Nephron (organoid): Measurements from ENCODE around the gene FUS.

Source experiments
- H3K27ac Mint-ChIP-seq, 3 experiments: 2 replicates each; pipeline ENCODE4 v1.8.0; 2020; ENCODE audit warnings: mixed read lengths in 3 of 3, mild to moderate bottlenecking in 2 of 3, moderate library complexity in 1 of 3
- H3K27me3 Mint-ChIP-seq: 2 replicates; pipeline ENCODE4 v1.8.0; 2021; ENCODE audit warnings: low read depth, mild to moderate bottlenecking, moderate library complexity, mixed read lengths
- H3K36me3 Mint-ChIP-seq: 2 replicates; pipeline ENCODE4 v1.8.0; 2020; ENCODE audit warnings: low read depth, mixed read lengths
- H3K4me1 Mint-ChIP-seq: 2 replicates; pipeline ENCODE4 v1.8.0; 2020; ENCODE audit warnings: mixed read lengths
- H3K4me3 Mint-ChIP-seq, 3 experiments: 2 replicates each; pipeline ENCODE4 v1.8.0; 2020; ENCODE audit warnings: mild to moderate bottlenecking in 3 of 3, mixed read lengths in 3 of 3, moderate library complexity in 2 of 3
- H3K9me3 Mint-ChIP-seq: 2 replicates; pipeline ENCODE4 v1.8.0; 2020; ENCODE audit warnings: mixed read lengths
- CTCF ChIP-seq, 3 experiments: fragments of 200-600 bp; sonication (generic); IDR thresholded peaks; one replicate each; pipeline ENCODE4 v1.5.0; 2021; ENCODE audit warnings: antibody characterized with exemption in 3 of 3; ENCODE audit not compliant: unreplicated experiment in 3 of 3

Gene FUS

GRCh38 chr16:31221357-31222160 is 41.6 kb downstream of the FUS start:
- Mint-ChIP-seq H3K36me3 (no peaks in the 10 kb centered on the region), H3K27me3 (peaks cover 53% of the 10 kb centered on the region), H3K4me1 (no peaks in the 10 kb centered on the region), H3K27ac (no peak overlapping the region), H3K4me3 (no peak overlapping the region), H3K9me3 (no peaks in the 10 kb centered on the region)
- TF ChIP-seq CTCF (IDR thresholded peaks at IDR 0.05; ENCODE audit: unreplicated experiment in 3 of 3): no peak

DNA sequence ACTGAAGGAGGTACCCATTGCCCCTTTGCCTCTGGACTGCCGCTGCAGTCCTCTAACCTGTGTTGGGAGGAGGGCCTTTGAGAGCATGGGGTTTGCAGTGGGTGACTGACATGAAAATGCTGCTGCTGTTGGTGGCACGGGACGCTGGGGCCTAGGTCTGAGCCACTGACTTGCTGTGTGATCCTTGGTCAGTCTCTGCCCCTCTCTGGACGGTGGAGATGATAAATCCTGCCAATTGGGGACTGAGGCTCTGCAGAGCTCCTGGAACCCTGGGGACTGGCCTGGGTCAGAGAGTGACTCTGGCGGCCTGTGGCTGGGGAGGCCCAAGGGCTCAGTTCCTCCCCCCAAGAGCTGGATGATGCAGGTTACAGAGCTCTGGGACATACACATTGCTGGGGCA is 43.1 kb downstream of the FUS start:
- Mint-ChIP-seq H3K27ac (no peak overlapping the region), H3K9me3 (no peaks in the 10 kb centered on the region), H3K4me1 (no peaks in the 10 kb centered on the region), H3K4me3 (no peak overlapping the region), H3K36me3 (no peaks in the 10 kb centered on the region), H3K27me3 (peaks cover 38% of the 10 kb centered on the region)
- no peak for TF ChIP-seq CTCF (IDR thresholded peaks at IDR 0.05; ENCODE audit: unreplicated experiment in 3 of 3)

- peaks cover 25% of the 10 kb centered on the region for H3K27me3 Mint-ChIP-seq
- TF ChIP-seq CTCF (IDR thresholded peaks at IDR 0.05; ENCODE audit: unreplicated experiment in 3 of 3): no peak
- H3K4me1 Mint-ChIP-seq: peaks cover 7% of the 10 kb centered on the region
- no peak overlapping the region for H3K27ac Mint-ChIP-seq
- no peaks in the 10 kb centered on the region for H3K36me3 Mint-ChIP-seq
- H3K9me3 Mint-ChIP-seq: no peaks in the 10 kb centered on the region
- no peak overlapping the region for H3K4me3 Mint-ChIP-seq
Measured at GRCh38 chr16:31224092-31224955, 44.4 kb downstream of the FUS start.

DNA sequence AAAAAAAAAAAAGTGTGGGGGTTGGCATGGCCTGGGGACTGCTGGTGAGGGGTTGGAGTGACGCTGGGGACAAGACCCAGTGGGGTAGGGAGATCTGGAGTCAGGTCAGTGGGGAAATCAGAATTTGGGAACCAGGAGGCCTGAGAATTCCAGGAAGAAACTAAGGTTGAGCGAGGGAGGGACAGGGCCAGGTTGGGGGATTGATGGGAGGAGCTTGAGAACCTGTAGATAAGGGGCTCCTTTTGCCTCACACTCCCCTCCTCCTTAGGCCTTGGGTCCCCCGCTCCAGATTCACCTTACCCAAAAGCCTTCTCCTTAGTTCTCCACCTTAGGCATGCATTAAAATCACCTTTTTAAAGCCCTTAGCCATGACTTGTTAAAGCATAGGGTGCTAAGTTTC is 45.3 kb downstream of the FUS start:
- Mint-ChIP-seq H3K9me3 (peaks cover 4% of the 10 kb centered on the region), H3K36me3 (no peaks in the 10 kb centered on the region), H3K27ac (no peak overlapping the region), H3K27me3 (peaks cover 17% of the 10 kb centered on the region), H3K4me3 (no peak overlapping the region), H3K4me1 (peaks cover 9% of the 10 kb centered on the region)
- TF ChIP-seq CTCF (IDR thresholded peaks at IDR 0.05; ENCODE audit: unreplicated experiment in 3 of 3): no peak

DNA sequence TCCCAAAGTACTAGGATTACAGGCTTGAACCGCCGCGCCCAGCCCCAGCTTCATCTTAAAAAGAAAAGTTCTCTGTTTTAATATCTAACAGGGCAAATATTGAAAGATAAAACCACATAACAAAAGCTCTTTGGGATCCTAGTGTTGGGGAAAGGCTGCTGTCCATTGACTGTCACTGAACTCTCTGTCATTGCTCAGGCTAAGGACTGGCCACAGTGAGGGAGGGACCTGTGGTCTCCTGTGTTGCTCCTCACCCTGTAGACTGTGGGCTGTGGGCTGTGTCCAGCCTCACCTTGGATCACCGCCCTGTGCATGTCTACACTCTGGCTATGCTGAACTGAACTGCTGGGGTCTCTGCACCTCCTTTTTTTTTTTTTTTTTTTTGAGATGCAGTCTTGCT is 48.3 kb downstream of the FUS start:
- H3K4me1 Mint-ChIP-seq: peaks cover 9% of the 10 kb centered on the region
- TF ChIP-seq CTCF (IDR thresholded peaks at IDR 0.05; ENCODE audit: unreplicated experiment in 3 of 3): no peak
- H3K27ac Mint-ChIP-seq: no peak overlapping the region
- H3K4me3 Mint-ChIP-seq: no peak overlapping the region
- no peaks in the 10 kb centered on the region for H3K36me3 Mint-ChIP-seq
- no peaks in the 10 kb centered on the region for H3K27me3 Mint-ChIP-seq
- peaks cover 11% of the 10 kb centered on the region for H3K9me3 Mint-ChIP-seq
